Hematopoietic multipotent progenitor cell treated with erythropoietin and hydrocortisone succinate and interleukin-3 and kit ligand, for 6 days (in vitro differentiated cells): ENCODE results near the gene CATSPERB.
"Not testable (repeated sequence)": the region's sequence is repeated elsewhere in the genome, so short reads cannot be mapped to it uniquely, and the experiment has no call there.

Experiments
- DNase-seq: peaks from one replicate; pipeline ENCODE4 v3.0.0-alpha.2; 2015

CATSPERB gene

DNA sequence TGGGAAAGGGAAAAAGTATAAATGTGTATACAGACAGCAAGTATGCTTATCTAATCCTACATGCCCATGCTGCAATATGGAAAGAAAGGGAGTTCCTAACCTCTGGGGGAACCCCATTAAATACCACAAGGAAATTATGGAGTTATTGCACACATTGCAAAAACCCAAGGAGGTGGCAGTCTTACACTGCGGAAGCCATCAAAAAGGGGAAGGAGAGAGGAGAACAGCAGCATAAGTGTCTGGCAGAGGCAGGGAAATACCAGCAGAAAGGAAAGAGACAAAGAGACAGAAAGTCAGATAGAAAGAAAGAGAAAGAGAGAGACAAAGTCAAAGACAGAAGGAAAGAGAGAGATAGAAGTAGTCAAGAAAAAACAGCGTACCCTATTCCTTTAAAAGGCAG, 64.8 kb downstream of the CATSPERB start:
- DNase-seq, result peak; percentile 12

DNA sequence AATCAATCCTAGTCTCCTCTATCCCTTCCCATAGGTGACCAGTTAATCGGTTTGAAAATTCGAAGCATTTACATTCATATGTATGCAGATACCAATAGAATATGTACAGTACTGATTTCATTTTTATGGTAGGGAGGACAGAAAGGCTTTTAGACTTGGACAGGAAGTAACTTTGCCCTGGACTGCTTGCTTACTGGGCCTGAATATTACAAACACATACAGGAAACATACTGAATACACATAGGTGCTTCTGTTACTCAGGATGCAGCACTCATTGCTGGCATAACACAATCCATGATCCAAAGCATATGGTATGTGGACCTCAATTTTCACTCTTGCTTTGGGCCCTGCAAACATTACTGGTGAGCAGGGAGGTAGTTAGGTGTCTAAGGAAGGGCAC, 71.1 kb downstream of the CATSPERB start:
- no peak for DNase-seq

DNA sequence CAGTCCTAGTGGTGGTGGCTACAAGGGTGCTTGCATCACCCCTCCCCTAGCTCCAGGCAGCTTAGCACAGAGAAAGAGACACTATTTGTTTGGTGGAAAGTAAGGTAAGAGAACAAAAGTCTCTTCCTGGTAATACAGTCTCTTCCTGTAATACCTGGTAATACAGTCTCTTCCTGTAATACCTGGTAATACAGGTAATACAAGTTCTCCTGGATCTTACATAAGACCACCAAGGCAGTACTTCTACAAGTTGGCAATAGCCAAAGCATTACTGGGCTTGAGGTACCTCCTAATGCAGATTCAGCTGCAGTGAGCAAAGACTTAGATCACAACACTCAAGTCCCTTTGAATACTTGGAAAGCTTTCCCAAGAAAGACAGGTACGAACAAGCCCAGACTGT, 77.0 kb downstream of the CATSPERB start:
- no peak for DNase-seq

DNA sequence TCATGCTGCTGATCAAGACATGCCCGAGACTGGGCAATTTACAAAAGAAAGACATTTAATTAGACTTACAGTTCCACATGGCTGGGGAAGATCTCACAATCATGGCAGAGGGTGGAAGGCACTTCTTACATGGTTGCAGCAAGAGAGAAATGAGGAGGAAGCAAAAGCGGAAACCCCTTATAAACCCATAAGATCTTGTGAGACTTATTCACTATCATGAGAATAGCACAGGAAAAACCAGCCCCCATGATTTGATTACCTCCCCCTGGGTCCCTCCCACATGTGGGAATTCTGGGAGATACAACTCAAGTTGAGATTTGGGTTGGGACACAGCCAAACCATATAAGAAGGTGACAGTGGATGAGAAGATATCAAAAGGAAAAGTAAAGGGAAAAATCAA, 78.4 kb downstream of the CATSPERB start:
- DNase-seq, result no peak

DNA sequence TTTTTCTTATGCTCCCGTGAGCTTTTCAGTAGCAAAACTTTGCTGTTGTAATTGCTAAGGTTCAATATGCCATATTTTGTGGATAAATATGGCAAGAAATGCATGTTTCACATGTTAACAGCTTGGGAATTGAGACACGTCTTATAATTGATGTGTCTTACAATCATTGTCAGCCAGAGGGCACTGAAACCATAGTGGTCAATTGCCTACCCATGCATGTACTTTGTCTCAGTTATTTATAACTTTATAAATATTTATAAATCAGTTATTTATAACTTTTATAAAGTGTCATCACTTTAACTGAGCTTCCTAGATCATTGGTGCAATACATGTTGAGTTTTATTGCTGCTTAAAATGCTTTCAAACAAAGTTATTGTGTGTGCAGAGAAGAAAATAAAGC, 82.0 kb downstream of the CATSPERB start:
- peak; percentile 46 for DNase-seq

DNA sequence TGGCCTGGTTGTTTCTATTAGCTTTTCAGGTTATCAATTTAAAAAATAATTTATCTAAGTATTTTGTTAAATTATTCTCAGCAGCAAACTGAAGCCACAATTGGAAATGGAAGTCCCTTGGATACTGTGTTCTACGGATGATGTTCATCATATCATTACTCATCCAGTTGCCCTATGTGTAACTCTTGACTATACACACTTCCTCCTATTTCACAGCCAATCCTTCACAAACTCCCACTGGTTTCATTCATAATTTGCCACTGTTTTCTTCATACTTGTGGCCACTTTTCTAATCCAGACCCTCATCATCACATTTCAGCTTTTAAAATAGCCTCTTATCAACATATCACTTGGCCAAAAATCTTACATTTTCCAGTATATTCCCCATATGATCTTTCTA, 84.0 kb downstream of the CATSPERB start:
- no peak for DNase-seq

DNA sequence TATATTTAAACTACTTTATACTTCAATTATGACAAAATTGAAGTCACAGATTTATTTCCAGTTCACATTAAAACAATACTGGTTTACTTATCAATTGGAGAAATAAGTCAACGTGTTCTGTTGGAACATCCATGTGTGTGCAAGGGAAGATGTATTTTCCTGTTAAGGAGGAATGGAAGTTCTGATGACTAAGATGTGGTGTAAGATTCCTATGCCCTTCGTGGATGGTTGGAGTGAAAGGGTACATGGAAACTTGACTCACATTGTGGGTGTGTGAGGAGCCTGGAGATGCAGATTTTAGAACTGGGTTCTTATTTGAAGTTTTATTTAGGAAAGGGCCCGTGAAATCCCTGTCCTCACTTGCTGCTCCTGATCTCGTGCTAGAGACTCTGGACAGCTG, 95.3 kb downstream of the CATSPERB start:
- DNase-seq, result no peak

DNA sequence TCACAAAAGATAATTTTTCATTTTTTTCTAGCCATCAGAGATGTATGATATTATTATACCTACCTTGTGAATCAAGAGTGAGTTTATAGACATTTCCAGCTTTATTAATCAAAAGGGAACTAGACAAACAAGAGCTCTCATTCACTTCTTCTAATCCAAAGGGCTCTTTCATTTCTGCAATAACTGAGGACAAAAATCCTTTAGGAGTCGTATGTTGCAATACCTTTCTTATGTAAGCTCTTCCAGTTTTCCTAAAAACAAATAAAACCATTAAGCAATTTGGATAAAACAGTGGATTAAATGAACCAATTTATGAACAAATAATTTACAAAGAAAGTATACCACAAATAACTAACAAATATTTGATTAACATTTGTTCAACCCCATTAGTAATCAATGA, 107.1 kb downstream of the CATSPERB start:
- no peak for DNase-seq

DNA sequence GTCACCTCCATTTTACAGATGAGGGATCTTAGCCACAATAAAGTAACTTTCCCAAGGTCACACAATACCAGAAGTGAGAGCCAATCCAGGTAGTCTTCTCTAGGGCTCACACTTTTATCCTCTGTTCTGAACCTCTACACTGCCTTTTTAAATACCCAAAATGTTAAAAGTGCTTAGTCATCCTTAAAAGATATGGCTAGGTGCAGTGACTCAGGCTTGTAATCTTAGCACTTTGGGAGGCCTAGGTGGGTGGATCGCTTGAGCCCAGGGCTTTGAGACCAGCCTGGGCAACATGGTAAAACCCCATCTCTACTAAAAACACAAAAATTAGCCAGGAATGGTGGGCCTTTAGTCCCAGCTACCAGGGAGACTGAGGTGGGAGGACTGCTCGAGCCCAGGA, 117.7 kb downstream of the CATSPERB start:
- peak; percentile 42 for DNase-seq

DNA sequence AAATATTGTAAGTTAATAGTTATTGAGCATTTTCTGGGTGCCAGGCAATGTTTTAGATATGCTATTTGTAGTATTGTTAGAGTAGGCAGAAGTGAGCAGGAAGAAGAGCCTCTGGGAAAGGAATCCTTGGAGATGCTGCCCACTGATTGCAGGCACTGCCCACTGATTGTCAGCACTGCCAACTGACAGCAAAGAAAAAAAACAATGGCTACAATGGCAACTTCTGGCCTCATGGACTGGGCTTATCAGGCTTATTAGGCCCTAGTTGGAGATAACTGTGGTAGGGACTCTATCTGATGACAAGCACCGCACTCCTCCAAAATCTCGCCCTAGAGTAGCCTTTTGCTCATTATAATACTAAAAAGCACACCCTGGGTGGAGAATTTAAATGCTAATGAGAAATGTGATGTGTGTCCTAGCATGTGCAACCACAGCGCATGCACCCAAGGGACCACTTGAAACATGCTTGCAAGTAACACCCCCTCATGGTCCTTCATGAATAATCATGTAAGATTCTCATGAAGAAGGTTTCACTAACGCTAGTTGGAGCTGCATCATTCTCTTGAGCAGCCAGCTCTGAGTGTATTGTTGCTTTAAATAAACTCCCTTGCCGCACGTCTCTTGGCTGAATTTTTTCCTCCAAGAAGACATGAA, 118.3 kb downstream of the CATSPERB start:
- peak; percentile 4 for DNase-seq

DNA sequence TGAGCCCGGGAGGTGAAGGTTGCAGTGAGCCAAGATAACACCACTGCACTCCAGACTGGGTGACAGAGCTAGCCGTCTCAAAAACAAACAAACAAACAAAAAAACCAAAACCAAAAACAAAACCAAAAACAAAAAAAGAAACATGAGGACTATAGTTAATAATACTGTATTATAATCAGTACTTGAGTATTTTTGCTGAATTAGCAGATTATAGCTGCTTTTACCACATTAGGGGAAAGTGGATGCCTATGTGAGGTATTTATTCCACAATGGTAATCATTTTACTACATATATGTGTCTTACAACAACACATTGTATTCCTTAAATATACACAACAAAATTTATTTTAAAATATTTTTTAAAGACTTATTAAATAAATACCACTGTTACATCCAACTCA, 120.4 kb downstream of the CATSPERB start:
- no peak for DNase-seq

DNA sequence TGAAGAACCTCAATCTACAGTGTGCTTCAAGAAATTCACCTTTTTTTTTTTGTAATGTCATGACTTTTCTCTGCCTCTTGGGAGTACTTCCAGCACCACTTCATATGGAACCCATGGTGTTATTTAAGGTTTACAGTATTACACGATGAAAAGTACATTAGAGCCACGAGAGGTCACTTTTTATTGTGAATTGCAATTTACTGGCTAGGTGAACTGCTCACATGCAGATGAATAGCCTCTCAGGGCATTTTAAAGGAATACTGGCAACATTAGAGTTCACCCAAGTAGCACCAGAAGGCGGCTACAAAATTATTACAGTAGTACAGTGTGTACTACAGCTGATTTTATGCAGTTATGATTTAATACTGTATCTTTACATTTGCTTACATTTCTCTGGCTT, 122.7 kb downstream of the CATSPERB start:
- no peak for DNase-seq

DNA sequence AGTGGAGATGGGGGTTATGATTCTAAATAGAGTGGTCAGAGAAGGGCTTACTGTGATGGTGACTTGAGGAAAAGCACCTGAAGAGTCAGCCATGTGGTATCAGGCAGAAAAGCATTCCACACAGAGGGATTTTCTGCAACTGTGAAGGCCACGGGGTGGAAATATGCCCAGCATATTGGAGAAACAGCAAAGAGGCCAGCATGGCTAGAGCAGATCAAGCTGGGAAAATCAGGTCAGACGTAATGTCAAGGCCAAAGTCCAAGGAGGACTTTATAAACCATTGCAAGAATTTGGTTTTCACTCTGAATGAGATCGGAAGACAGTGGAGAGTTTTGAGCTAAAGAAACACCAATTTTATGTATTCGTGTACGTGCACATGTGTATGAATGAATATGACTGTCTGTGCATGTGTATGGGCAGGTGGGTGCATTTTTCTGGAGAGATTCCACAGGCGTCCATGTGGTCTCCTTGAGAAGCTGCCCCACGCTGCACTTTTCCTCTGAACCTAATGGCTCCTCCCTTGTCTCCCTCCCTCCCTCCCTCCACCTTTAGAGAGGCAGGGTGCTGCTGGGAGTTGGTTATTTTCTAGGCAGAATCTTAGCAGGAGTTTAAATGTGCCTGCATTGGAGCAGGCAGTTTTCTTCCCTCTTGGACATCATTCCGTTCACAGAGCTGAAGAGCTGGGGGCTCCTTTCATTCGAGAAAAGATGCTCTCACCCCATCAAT, 124.4 kb downstream of the CATSPERB start:
- no peak for DNase-seq

DNA sequence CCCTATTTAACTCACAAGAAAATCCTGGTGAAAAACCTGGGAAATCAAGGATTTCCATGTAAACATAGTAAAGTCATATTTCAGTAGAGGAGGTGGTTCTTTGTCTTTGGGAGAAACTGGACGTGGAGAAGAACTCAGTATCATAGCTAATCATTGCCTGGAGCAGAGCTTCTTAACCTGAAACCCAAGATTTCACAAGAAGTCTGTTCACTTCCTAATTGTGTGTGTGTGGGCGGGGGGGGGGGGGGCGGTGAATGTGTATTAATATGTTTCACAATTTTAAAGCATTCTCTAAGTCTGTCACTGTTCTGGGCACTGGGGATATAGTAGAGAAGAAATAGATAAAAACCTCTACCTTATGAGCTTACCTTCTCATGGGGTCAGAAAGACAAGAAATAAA, 125.0 kb downstream of the CATSPERB start:
- peak; percentile 27 for DNase-seq

DNA sequence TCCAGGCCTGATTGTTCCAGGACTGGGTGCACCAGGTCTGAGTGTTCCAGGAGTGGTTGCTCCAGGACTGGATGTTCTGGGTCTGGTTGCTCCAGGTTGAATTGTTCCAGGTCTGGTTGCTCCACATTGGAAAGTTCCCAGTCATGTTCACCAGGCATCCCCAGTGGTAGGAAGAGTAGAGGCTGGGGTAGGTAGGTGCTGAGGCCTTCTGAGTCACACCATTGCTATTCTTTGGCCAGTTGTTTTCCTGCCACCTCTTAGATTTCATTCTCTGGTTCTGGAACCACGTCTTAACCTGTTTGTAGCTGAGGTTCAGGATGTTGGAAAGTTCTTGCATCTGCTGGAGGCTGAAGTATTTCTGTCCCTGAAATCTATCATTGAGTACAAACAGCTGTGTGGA, 127.3 kb downstream of the CATSPERB start:
- not testable (repeated sequence) for DNase-seq

DNA sequence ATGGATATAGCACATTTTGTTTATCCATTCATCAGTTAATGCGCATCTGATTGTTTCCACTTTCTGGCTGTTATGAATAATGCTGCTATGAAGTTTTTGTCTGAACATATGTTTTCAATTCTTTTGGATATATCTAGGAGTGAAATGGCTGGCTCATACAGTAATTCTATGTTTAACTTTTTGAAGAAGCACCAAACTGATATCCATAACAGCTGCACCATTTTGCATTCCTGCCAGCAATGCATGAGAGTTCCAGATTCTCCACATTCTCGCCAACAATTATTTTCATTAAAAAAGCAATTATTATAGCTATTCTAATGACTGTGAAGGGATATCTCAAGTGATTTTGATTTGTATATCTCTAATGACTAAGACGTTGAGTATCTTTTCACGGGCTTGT, 131.9 kb downstream of the CATSPERB start:
- no peak for DNase-seq

DNA sequence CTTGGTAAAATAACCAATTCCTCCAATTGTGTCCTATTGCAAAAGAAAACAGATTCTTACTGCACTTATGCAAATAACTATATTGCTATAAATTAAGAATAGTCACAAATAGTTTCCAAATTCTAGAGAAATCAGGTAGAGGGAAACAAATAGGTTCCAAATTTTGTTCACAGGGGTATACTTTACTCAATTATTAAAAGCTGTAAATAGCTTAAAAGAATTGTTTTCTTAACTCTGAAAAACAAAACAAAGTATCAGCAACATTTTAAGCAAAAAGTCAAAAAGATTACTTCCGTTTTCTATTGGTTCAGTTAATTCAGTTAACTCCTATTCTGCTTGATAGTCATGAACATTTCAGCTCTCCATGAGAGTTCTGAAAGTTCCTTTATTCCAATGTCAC, 136.2 kb downstream of the CATSPERB start:
- DNase-seq, result no peak

DNA sequence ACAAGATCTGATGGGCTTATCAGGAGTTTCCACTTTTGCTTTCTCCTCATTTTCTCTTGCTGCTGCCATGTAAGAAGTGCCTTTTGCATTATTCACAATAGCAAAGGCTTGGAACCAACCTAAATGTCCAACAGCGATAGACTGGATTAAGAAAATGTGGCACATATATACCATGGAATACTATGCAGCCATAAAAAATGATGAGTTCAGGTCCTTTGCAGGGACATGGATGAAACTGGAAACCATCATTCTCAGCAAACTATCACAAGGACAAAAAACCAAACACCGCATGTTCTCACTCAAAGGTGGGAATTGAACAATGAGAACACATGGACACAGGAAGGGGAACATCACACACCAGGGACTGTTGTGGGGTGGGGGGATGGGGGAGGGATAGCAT, 137.9 kb downstream of the CATSPERB start:
- not testable (repeated sequence) for DNase-seq

DNA sequence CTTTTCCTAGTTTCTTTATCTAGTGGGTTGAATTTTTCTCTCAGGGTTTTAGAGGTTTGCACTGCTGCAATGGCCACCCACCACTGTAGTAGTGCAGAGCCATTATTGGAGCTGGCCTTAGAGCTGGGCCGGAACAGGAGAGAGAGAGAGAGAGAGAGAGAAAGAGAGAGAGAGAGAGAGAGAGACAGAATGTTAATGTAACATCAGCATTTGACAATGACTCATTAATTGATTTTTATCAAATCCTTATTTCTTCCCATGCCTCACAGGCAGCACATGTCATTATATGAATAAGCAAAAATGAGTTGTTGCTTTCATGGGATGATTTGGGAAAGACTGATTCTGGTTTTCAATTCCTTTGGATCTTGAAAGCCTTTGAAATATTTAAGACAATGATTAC, 145.5 kb downstream of the CATSPERB start:
- DNase-seq, result no peak

DNA sequence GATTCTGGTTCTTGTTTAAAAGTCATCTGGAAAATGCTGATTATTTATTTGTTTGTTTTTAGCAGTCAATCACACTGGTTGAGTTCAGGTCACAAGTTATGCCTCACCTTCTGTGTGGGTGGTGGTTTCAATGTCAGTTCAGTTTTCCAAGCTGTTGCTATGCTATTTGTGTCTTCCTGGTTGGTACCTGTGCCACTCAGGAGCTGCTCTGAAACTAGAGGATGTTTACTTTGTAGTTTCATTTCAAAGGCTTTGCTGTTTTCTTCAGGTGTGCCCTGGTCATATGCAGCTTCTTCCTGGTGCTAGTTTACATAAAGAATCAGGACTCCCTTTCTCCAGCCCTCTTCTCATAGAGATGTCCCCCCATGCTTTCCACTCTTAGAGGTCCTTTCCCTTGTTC, 146.0 kb downstream of the CATSPERB start:
- no peak for DNase-seq

DNA sequence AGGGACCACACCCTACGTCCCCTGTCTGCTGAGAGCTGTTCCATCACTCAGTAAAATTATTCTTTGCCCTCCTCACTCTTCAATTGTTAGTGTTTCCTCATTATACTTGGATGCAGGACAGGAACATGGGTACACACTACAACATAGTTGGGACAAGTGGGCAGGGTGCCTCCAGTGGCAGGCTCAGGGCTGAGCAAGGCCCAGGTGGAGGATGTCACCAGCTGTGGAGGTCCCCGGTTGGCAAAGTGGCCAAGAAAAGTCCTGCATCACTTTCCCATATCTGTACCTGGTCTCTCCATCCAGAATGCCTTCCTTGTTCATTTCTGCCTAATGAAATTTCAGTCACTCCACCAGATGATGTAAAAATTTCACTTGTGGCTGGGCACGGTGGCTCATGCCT, 149.1 kb downstream of the CATSPERB start:
- DNase-seq, result no peak

DNA sequence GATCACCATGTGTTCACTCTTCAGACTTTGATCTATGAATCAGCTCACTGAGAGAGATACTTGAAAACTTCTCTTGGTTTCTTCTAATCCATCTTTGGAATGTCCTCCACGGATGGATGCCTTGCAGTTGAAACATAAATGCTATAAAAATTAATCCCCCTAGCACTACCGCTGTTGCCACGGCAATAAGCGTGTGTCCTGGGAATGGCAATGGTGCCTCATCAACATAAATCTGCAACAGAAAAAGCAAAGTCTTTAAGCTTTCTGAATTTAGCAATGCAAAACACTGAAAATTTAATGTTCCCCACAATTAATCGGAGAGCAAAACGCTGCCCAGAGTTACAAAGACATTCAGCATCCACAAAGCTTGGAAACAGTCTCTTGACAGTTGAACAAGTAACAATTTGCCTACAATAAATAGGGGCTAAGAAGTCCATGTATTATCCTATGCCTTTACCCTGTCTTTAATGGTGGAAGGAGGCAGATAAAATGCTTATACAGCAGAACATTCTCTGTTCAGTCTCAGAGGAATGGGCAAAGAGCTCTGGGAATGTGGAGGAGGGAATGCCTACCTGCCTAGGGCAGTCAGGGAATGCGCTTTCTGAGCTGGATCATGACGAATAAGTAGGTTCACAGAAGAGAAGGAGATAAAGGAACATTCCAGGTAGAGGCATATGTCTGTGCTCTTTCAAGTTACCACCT, 150.9 kb downstream of the CATSPERB start:
- DNase-seq, result no peak

DNA sequence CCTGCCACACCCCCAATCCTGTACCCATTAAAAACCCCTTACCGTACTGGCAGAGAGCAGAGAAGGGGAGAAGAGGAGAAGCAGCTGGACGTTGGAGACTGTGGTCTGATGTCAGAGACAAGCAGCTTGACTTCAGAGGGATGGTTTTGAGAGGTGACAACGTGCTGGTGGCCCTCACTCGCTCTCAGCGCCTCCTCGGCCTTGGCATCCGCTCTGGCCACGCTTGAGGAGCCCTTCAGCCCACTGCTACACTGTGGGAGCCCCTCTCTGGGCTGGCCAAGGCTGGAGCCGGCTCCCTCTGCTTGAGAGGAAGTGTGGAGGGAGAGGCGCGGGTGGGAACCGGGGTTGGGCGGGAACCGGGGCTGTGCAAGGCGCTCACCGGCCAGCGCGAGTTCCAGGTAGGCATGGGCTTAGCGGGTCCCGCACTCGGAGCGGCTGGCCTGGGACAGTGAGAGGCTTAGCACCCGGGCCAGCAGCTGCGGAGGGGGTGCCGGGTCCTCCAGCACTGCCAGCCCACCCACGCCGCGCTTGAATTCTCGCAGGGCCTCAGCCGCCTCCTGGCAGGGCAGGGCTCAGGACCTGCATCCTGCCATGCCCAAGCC, 154.2 kb downstream of the CATSPERB start:
- no peak for DNase-seq
